HepG2 (cell line): Measurements from ENCODE around the gene NAP1L1. TPM values are rescaled to one million over a fixed set of nuclear protein-coding genes. Genes with fewer than 3 reads are reported as not detected.
A peak's percentile ranks its signal among the peaks of the same experiment; 100 is the strongest.

ENCODE experiments used
- CCAR2 ChIP-seq: fragments of 200-400 bp; formaldehyde crosslinking; optimal IDR thresholded peaks from 2 replicates; pipeline ENCODE3; 2018; ENCODE audit warnings: low read depth, mild to moderate bottlenecking, low read length, moderate library complexity
- DR1 ChIP-seq: sonication (generic); formaldehyde crosslinking; IDR thresholded peaks from 2 replicates; pipeline ENCODE4 v1.8.0; 2021; ENCODE audit warnings: mild to moderate bottlenecking, missing genetic modification reagents, inconsistent platforms
- HOXA5 ChIP-seq: sonication (generic); formaldehyde crosslinking; IDR thresholded peaks from 2 replicates; pipeline ENCODE4 v1.4.0; 2020; ENCODE audit warnings: missing genetic modification reagents
- KDM5B ChIP-seq: sonication (generic); formaldehyde crosslinking; IDR thresholded peaks from 2 replicates; pipeline ENCODE4 v1.4.0; 2020; ENCODE audit warnings: missing genetic modification reagents, mild to moderate bottlenecking, borderline replicate concordance
- KLF15 ChIP-seq: sonication (generic); formaldehyde crosslinking; IDR thresholded peaks from 2 replicates; pipeline ENCODE4 v1.8.1; 2023; ENCODE audit warnings: borderline replicate concordance, mild to moderate bottlenecking, inconsistent platforms, missing genetic modification reagents, mixed read lengths
- MEF2D ChIP-seq: sonication (generic); formaldehyde crosslinking; IDR thresholded peaks from 2 replicates; pipeline ENCODE4 v1.5.1; 2020; ENCODE audit warnings: mild to moderate bottlenecking, missing genetic modification reagents
- MIER3 ChIP-seq: IDR thresholded peaks from 2 replicates; pipeline ENCODE4 v1.6.1; 2016; ENCODE audit warnings: missing compliant biosample characterization, borderline replicate concordance
- NCOR1 ChIP-seq: fragments of 200-600 bp; sonication (generic); IDR thresholded peaks from 2 replicates; pipeline ENCODE4 v1.7.0; 2017; ENCODE audit warnings: antibody characterized with exemption, low read length, borderline replicate concordance
- PHF21A ChIP-seq: sonication (generic); formaldehyde crosslinking; IDR thresholded peaks from 2 replicates; pipeline ENCODE4 v1.5.0; 2020; ENCODE audit warnings: mild to moderate bottlenecking, missing genetic modification reagents
- SIX4 ChIP-seq: sonication (generic); formaldehyde crosslinking; IDR thresholded peaks from 2 replicates; pipeline ENCODE4 v1.4.0; 2020; ENCODE audit warnings: missing genetic modification reagents
- SUZ12 ChIP-seq: fragments of 150-350 bp; IDR thresholded peaks from 2 replicates; pipeline ENCODE4 v1.6.1; 2014; ENCODE audit warnings: low read depth, low read length
- TEAD3 ChIP-seq: optimal IDR thresholded peaks from 2 replicates; pipeline ENCODE3; 2016; ENCODE audit warnings: borderline replicate concordance
- ZNF10 ChIP-seq: sonication (generic); formaldehyde crosslinking; IDR thresholded peaks from 2 replicates; pipeline ENCODE4 v1.4.0; 2020; ENCODE audit warnings: mild to moderate bottlenecking, low read depth, missing genetic modification reagents, borderline replicate concordance
- ZNF329 ChIP-seq: sonication (generic); formaldehyde crosslinking; IDR thresholded peaks from 2 replicates; pipeline ENCODE4 v1.9.0; 2021; ENCODE audit warnings: low read depth, mild to moderate bottlenecking, missing genetic modification reagents
- ZNF441 ChIP-seq: sonication (generic); formaldehyde crosslinking; IDR thresholded peaks from 2 replicates; pipeline ENCODE4 v1.7.0; 2021; ENCODE audit warnings: missing genetic modification reagents, borderline replicate concordance
- ZNF552 ChIP-seq: sonication (generic); formaldehyde crosslinking; IDR thresholded peaks from 2 replicates; pipeline ENCODE4 v1.9.0; 2022; ENCODE audit warnings: missing genetic modification reagents, mild to moderate bottlenecking, borderline replicate concordance
- ZNF629 ChIP-seq: sonication (generic); formaldehyde crosslinking; conservative IDR thresholded peaks from 2 replicates; pipeline ENCODE4 v1.5.0; 2020; ENCODE audit warnings: missing genetic modification reagents
- ZNF644 ChIP-seq: IDR thresholded peaks from 2 replicates; pipeline ENCODE4 v1.6.1; 2016; ENCODE audit warnings: low read depth
- ZNF782 ChIP-seq: sonication (generic); formaldehyde crosslinking; IDR thresholded peaks from 2 replicates; pipeline ENCODE4 v1.4.0; 2020; ENCODE audit warnings: missing genetic modification reagents, mild to moderate bottlenecking, borderline replicate concordance
- polyA plus RNA-seq, 8 experiments: library from polyadenylated mRNA; depleted of rRNA in 3 of 8; stranded (reverse) in 7 of 8; unstranded in 1 of 8; fragments of >200 nt; fragmentation: Illumina TruSeq in 4 of 8; extraction: Trizol in 4 of 8; gene quantifications; 2 replicates each; pipeline versions ENCODE4 v1.2.1 to v1.2.3, GENCODE V29; 2011 to 2016; ENCODE audit warnings: low read depth in 4 of 8, missing spikeins in 1 of 8, mixed read lengths in 1 of 8; ENCODE audit not compliant: insufficient read depth in 1 of 8
- total RNA-seq, 5 experiments: library from RNA; depleted of rRNA; stranded (reverse); fragments of >200 nt; fragmentation: Illumina TruSeq; extraction: Trizol; gene quantifications; 2 replicates each; pipeline ENCODE4 v1.2.3, GENCODE V29; 2016; ENCODE audit warnings: low read depth in 1 of 5
- TF ChIP-seq, protein P1 (sequence below): sonication (generic); formaldehyde crosslinking; IDR thresholded peaks from 2 replicates; pipeline ENCODE4 v1.5.0; 2020; ENCODE audit warnings: mild to moderate bottlenecking, missing genetic modification reagents
- TF ChIP-seq, protein P2 (sequence below): sonication (generic); formaldehyde crosslinking; IDR thresholded peaks from 2 replicates; pipeline ENCODE4 v1.4.0; 2020; ENCODE audit warnings: missing genetic modification reagents, mild to moderate bottlenecking, borderline replicate concordance
- TF ChIP-seq, protein P3 (sequence below): sonication (generic); formaldehyde crosslinking; IDR thresholded peaks from 2 replicates; pipeline ENCODE4 v1.8.1; 2022; ENCODE audit warnings: low read depth, mild to moderate bottlenecking, missing genetic modification reagents
- TF ChIP-seq, protein P4 (sequence below): sonication (generic); formaldehyde crosslinking; IDR thresholded peaks from 2 replicates; pipeline ENCODE4 v1.8.0; 2022; ENCODE audit warnings: missing genetic modification reagents, mild to moderate bottlenecking, borderline replicate concordance

Gene NAP1L1
- total and polyA plus RNA-seq, 2 of the 13 experiments (the other 11 are each of a cell fraction or from before 2014, with no cell fraction given) = 207 to 309 TPM

DNA sequence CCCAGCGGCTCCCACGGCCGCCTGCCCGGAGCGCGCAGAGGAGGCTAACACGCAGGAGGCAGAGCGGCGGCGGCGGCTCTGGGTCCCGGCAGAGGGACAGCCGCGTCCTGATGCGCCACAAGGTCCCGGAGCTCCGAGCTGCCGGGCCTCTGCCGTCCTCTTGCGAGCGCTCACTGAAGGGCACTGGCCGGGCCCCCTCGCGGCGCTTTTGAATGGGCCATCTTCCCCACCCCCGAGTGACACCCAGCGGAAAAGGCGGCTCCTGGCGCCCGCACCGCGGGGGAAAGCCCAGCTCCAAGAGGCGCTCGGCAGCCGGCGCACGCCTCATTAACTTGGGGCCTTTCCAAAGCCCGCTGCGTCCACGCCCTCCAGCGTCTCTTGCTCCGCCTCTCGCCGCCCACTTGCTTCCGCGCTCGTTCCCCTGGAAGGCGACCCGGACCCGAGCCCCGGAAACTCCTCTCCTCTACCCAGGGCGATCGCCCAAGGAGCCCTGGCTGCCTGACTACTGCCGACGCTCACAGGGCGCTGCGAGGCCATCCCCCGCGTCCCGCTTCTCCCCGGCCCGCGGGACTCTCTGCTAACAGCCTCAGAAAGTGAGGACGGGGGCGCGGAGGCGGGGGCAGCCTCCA, 53.0 kb downstream of the NAP1L1 start, which contains the start of gene PHLDA1 (continued):
- peak; percentile 99 for TF ChIP-seq DR1 (CRISPR knock-in tag)
- TF ChIP-seq, protein P1, sequence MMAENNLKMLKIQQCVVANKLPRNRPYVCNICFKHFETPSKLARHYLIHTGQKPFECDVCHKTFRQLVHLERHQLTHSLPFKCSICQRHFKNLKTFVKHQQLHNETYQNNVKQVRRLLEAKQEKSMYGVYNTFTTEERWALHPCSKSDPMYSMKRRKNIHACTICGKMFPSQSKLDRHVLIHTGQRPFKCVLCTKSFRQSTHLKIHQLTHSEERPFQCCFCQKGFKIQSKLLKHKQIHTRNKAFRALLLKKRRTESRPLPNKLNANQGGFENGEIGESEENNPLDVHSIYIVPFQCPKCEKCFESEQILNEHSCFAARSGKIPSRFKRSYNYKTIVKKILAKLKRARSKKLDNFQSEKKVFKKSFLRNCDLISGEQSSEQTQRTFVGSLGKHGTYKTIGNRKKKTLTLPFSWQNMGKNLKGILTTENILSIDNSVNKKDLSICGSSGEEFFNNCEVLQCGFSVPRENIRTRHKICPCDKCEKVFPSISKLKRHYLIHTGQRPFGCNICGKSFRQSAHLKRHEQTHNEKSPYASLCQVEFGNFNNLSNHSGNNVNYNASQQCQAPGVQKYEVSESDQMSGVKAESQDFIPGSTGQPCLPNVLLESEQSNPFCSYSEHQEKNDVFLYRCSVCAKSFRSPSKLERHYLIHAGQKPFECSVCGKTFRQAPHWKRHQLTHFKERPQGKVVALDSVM (CRISPR knock-in tag) = peak; percentile 78
- no peak for TF ChIP-seq ZNF644
- TF ChIP-seq MIER3 (CRISPR knock-in tag) = no peak; the same call in 1 of the 2 replicates
- no peak; the same call in 1 of the 2 replicates for TF ChIP-seq KDM5B
- peak; percentile 77 for TF ChIP-seq PHF21A (CRISPR knock-in tag)
- TF ChIP-seq ZNF10 = no peak
- TF ChIP-seq SIX4 (CRISPR knock-in tag) = 0 out of 2 replicates have a peak, but pooled peaks have one; percentile 38
- peak; percentile 46; the same call in 1 of the 2 replicates for TF ChIP-seq NCOR1
- TF ChIP-seq ZNF629 (CRISPR knock-in tag) = no peak
- no peak for TF ChIP-seq ZNF441
- peak; percentile 72; the same call in 1 of the 2 replicates for TF ChIP-seq MEF2D (CRISPR knock-in tag)
- TF ChIP-seq, protein P2, sequence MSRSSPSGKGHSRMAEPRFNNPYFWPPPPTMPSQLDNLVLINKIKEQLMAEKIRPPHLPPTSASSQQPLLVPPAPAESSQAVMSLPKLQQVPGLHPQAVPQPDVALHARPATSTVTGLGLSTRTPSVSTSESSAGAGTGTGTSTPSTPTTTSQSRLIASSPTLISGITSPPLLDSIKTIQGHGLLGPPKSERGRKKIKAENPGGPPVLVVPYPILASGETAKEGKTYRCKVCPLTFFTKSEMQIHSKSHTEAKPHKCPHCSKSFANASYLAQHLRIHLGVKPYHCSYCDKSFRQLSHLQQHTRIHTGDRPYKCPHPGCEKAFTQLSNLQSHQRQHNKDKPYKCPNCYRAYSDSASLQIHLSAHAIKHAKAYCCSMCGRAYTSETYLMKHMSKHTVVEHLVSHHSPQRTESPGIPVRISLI (CRISPR knock-in tag) = peak; percentile 69; the same call in 1 of the 2 replicates
- TF ChIP-seq KLF15 (CRISPR knock-in tag) = peak; percentile 92; the same call in 1 of the 2 replicates
- TF ChIP-seq, protein P3, sequence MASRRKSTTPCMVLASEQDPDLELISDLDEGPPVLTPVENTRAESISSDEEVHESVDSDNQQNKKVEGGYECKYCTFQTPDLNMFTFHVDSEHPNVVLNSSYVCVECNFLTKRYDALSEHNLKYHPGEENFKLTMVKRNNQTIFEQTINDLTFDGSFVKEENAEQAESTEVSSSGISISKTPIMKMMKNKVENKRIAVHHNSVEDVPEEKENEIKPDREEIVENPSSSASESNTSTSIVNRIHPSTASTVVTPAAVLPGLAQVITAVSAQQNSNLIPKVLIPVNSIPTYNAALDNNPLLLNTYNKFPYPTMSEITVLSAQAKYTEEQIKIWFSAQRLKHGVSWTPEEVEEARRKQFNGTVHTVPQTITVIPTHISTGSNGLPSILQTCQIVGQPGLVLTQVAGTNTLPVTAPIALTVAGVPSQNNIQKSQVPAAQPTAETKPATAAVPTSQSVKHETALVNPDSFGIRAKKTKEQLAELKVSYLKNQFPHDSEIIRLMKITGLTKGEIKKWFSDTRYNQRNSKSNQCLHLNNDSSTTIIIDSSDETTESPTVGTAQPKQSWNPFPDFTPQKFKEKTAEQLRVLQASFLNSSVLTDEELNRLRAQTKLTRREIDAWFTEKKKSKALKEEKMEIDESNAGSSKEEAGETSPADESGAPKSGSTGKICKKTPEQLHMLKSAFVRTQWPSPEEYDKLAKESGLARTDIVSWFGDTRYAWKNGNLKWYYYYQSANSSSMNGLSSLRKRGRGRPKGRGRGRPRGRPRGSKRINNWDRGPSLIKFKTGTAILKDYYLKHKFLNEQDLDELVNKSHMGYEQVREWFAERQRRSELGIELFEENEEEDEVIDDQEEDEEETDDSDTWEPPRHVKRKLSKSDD (CRISPR knock-in tag) = peak; percentile 66; the same call in 1 of the 2 replicates
- peak; percentile 60 for TF ChIP-seq TEAD3 (CRISPR knock-in tag)
- no peak for TF ChIP-seq SUZ12
- 0 out of 2 replicates have a peak, but pooled peaks have one; percentile 25 for TF ChIP-seq ZNF552
- peak; percentile 94 for TF ChIP-seq HOXA5 (CRISPR knock-in tag)
- no peak for TF ChIP-seq CCAR2
- TF ChIP-seq, protein P4, sequence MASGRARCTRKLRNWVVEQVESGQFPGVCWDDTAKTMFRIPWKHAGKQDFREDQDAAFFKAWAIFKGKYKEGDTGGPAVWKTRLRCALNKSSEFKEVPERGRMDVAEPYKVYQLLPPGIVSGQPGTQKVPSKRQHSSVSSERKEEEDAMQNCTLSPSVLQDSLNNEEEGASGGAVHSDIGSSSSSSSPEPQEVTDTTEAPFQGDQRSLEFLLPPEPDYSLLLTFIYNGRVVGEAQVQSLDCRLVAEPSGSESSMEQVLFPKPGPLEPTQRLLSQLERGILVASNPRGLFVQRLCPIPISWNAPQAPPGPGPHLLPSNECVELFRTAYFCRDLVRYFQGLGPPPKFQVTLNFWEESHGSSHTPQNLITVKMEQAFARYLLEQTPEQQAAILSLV (CRISPR knock-in tag) = 0 out of 2 replicates have a peak, but pooled peaks have one; percentile 14
- TF ChIP-seq ZNF329 (CRISPR knock-in tag) = peak; percentile 65; the same call in 1 of the 2 replicates
- TF ChIP-seq ZNF782 (CRISPR knock-in tag) = no peak
